Uterus (tissue), 2 donors: Measurements from ENCODE around the gene GMPPB.

Source experiments
- POLR2A ChIP-seq, 2 donors: fragments of 450-650 bp; IDR thresholded peaks; one replicate each; pipeline ENCODE4 v1.6.1; 2016; ENCODE audit warnings: antibody characterized with exemption in 2 of 2, mild to moderate bottlenecking in 1 of 2, moderate library complexity in 1 of 2
- TF ChIP-seq, protein P1 (sequence below), 4 experiments: fragments of 200-600 bp in 2 of 4; fragments of 450-650 bp in 2 of 4; sonication (generic) in 2 of 4; IDR thresholded peaks; one replicate each; pipeline ENCODE4 v1.5.1; 2016 to 2019; ENCODE audit warnings: antibody characterized with exemption in 4 of 4, mild to moderate bottlenecking in 2 of 4, moderate library complexity in 1 of 4

DNA sequence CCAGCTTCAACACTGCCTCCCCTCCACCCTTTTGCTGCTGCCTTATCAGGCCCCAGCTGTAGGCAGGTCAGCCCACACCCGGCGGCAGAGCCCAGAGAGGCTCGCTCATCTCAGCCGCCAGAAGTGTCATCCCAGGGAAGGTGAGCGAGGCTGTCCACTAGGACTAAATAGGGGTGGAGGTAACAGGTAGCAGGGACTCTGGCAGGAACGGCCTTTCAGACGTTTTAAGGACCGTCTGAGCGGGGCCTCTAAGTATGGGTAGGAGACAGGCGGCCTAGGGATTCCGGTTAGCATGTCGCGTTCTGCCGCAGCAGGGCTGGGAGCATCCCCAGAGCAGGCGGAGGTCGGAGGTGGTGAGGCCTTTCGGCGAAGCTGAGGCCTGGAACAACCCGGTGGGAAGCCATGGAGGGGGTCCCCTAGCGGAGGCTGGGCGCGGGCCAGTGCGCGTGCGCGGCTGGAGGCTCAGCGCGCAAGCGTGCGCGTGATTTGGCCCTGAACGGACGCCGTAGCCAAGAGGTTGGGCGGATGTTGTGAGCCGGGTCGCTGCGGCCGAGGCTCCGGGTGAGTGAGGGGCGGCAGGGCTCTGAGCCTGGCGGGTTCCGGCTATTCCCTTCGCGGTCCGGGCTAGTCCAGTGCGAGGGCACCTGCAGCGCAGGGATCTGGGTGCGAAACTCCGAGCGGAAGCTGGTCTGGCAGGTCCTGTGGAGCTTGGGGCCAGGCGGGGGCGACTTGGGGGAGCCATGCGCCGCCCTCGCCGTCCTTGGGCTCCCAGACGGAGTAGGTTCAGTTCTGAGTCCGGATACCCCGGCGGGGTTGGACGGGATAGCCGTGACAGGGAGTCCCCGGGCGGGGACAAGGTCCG lies 34.5 kb downstream of the GMPPB start, which contains the start of the genes MST1 and RNF123:
- peak in 1 of 2 donors; percentile 56 for TF ChIP-seq POLR2A (IDR thresholded peaks at IDR 0.05)
- TF ChIP-seq, protein P1, sequence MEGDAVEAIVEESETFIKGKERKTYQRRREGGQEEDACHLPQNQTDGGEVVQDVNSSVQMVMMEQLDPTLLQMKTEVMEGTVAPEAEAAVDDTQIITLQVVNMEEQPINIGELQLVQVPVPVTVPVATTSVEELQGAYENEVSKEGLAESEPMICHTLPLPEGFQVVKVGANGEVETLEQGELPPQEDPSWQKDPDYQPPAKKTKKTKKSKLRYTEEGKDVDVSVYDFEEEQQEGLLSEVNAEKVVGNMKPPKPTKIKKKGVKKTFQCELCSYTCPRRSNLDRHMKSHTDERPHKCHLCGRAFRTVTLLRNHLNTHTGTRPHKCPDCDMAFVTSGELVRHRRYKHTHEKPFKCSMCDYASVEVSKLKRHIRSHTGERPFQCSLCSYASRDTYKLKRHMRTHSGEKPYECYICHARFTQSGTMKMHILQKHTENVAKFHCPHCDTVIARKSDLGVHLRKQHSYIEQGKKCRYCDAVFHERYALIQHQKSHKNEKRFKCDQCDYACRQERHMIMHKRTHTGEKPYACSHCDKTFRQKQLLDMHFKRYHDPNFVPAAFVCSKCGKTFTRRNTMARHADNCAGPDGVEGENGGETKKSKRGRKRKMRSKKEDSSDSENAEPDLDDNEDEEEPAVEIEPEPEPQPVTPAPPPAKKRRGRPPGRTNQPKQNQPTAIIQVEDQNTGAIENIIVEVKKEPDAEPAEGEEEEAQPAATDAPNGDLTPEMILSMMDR (IDR thresholded peaks at IDR 0.05): peak; percentile 27 to 53 (median 44)
